HG03039 (cell line): ENCODE measurements around the gene TIGD4.

Source experiments
- ATAC-seq: cut with Tn5 transposase; IDR thresholded peaks from one replicate; pipeline ENCODE4 v1.9.1; 2021; ENCODE audit warnings: mild to moderate bottlenecking, moderate library complexity; ENCODE audit not compliant: unreplicated experiment

TIGD4 gene

DNA sequence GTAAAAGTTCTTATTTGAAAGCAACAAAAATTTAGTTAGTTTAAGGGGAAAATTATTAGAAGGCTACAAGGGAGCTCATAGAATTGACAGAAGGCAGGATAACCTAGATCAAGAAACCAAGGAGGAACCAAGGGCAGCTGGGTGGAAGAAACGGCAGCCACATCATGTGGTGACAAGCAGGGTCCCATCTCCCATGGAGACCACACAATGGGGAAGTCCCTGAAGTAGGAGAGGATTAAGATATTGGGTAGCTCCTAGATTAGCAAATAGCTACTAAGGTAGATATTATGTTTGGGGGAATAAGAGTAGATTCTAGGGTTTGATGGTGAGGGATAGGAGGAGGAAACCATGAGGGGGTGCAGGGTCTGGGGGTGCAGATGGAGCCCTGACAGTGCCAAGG, 51.7 kb downstream of the TIGD4 start:
- no peak for ATAC-seq

DNA sequence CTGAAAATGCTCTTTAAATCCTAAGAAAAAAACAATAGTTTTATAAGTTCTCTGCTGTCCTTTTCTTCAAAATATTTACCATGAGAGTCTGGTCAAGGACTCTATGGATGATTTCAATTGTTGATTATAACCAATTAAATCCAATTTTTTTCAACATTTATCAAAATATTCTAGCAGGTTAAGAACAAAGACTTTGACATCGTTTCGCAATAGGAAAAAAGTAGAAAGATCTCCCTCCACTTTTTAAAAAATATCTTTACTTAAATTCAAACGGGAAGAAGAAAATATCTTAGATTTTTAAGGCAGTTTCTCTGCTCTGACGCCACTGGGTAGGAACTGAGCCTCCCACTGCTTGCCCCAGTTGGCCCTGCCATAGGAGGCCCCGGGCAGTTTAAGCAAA, 55.0 kb downstream of the TIGD4 start:
- no peak for ATAC-seq

DNA sequence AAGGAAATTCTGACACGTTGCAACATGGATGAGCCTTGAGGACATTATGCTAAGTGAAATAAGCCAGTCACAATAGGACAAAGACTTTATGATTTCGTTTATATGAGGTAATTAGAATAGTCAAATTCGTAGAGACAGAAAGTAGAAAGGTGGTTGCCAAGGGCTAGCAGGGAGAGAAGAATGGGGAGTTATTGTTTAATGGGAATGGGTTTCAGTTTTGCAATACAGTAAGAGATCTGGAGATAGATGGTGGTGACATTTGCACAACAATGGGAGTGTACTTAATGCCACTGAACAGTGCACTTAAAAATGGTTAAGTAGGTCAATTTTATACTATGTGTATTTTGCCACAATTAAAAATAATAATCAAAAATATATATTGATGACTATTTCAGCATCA, 56.3 kb downstream of the TIGD4 start:
- ATAC-seq, result no peak

DNA sequence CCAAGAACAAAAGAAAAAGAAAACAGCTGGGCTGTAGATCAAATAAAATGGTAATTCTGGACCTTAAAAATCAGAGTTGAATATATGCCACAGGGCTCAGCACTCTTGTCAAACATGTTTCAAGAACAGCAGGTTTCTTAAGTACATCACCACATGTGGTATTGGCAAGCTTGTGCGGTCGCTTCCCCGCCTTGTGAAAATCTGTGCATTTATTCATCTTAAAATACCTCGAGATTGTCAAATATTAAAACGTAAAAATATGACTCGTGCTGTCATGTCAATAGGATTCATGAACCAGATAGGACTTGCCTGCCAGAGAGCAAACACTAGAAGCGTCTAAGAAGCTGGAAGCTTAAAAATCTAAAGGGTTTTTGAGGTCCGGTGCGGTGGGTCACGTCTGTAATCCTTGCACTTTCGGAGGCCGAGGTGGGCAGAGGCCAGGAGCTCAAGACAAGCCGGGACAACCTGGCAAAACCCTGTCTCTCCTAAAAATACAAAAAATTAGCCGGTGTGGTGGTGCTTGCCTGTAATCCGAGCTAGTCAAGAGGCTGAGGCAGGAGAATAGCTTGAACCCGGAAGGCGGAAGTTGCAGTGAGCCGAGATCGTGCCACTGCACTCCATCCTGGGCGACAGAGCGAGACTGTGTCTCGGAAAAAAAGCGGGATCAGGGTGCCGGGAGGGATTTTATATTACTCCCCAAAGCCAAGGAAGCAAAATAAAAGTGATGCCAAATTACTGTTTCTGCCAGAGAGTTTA, 59.6 kb downstream of the TIGD4 start:
- no peak for ATAC-seq
